Activated CD4-positive, alpha-beta memory T cell treated with anti-CD3 and anti-CD28 coated beads for 36 hours (primary cell): ENCODE data around the gene PES1. TPM values are rescaled to one million over a fixed set of nuclear protein-coding genes. Genes with fewer than 3 reads are reported as not detected.

Experiments used
- CTCF ChIA-PET: fragments of 350-600 bp; sonication (Branson Sonifier 250); formaldehyde crosslinking; loops from one replicate; lab custom pipeline; 2021; ENCODE audit warnings: antibody characterized with exemption, inconsistent platforms; lab: Charles Lee
- POLR2A ChIA-PET: fragments of 350-600 bp; sonication (Branson Sonifier 250); formaldehyde crosslinking; loops from one replicate; lab custom pipeline; 2021; ENCODE audit warnings: antibody characterized with exemption; lab: Charles Lee
- DNase-seq: peaks from one replicate; pipeline ENCODE4 v3.0.0-alpha.2; 2020
- H3K27ac Mint-ChIP-seq: one replicate; pipeline ENCODE4 v1.8.0; 2021; ENCODE audit warnings: mixed read lengths
- H3K27me3 Mint-ChIP-seq: one replicate; pipeline ENCODE4 v1.8.0; 2021; ENCODE audit warnings: mixed read lengths
- H3K36me3 Mint-ChIP-seq: one replicate; pipeline ENCODE4 v1.8.0; 2021; ENCODE audit warnings: mixed read lengths
- H3K4me1 Mint-ChIP-seq: one replicate; pipeline ENCODE4 v1.8.0; 2021; ENCODE audit warnings: low read depth, mixed read lengths
- H3K4me3 Mint-ChIP-seq: one replicate; pipeline ENCODE4 v1.8.0; 2021; ENCODE audit warnings: mild to moderate bottlenecking, mixed read lengths
- H3K9me3 Mint-ChIP-seq: one replicate; pipeline ENCODE4 v1.8.0; 2021; ENCODE audit warnings: mixed read lengths
- intact Hi-C: fragments of 100-400 bp; cut with micrococcal nuclease; formaldehyde crosslinking; loops from one replicate; pipeline ENCODE4 v1.15.1; 2023
- total RNA-seq, 2 experiments: library from RNA; stranded (reverse); gene quantifications; one replicate each; pipeline ENCODE4 v1.2.3, GENCODE V29; 2021

Gene PES1
- total RNA-seq, 2 experiments from 2014 or later: 99.3 to 99.6 TPM

DNA sequence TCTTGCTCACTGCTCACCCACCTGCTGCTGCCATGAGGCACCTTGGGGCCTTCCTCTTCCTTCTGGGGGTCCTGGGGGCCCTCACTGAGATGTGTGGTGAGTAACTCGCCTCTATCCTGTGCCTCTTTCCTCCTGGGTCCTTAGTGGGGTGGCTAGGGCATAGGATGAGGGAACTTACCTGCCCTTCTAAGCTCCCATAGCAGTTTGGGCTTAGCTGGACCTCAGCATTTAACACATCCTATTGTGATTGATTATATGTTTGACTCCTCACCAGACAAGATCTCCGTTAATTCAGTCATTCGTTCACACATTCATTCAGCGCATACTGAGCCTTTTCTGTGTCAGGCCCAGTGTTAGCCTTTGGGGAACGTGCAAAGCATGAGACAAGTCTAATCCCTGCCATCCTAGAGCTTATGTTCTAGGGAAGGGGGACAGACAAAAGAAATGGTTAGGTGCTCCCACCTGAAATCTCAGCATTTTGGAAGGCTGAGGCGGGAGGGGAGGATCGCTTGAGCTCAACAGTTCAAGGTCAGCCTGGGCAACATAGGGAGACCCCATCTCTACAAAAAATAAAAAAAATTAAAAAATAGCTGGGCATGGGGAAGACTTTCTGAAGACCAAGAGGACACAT lies 15.7 kb upstream of the PES1 start:
- H3K27ac Mint-ChIP-seq: peak overlapping the region; percentile 54

DNA sequence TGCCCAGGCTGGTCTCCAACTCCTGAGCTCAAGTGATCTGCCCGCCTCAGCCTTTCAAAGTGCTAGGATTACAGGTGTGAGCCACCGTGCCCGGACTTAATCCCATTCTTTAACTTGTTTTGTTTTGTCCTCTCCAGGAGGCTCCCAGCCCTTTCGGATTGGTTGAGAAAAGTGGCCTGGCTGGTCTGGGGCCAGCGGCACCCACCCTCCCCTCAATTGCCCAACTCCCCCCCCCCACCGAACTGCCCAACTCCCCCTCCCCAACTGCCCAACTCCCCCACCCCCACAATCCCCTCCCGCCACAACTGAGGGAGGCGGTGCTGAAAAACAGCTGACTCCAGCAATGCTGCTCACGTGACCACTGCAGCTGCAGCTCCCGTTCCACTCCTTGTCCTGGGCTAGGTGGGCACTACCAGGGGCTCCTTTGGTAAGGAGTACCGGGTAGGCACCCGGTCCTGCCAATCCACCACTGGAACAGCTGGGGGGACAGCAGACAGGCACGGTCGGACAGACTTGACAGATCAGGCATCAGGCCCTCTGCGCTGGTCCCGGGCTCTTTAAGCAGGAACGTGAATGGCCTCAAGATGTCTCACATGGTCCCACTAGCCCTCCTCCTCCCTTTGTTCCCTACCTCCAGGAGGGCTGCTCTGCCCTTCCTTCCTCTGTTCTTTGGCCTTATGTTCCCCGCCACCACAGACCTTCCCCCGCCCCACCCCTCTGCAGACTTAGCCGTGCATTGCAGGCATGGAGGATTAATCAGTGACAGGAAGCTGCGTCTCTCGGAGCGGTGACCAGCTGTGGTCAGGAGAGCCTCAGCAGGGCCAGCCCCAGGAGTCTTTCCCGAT lies 15.0 kb upstream of the PES1 start, which contains the start of gene TCN2:
TSS of gene TCN2 (plus strand) at position 720 of the 845 bp plus-strand sequence. CDS start 158 bp downstream, outside the sequence.
- H3K9me3 Mint-ChIP-seq: no peaks in the 10 kb centered on the region
- peak within 1 kb of the TSS; percentile 54 for H3K27ac Mint-ChIP-seq
- DNase-seq: peak; percentile 76

More for the DNA sequence above, 15.7 kb upstream of the PES1 start:
- H3K4me3 Mint-ChIP-seq: peak overlapping the region; percentile 74
- H3K4me1 Mint-ChIP-seq: peaks cover 33% of the 10 kb centered on the region
- DNase-seq: no peak
- ChIA-PET CTCF (interaction anchor here (1.2 to 4.5 kb wide), 4 partner anchors 14 to 312 kb away, joined by 5 to 33 read pairs (median 14); partner anchors contain the start of genes PES1 and SLC35E4), POLR2A (no interaction called here)
- H3K27me3 Mint-ChIP-seq: peaks cover 1% of the 10 kb centered on the region
- no peaks in the 10 kb centered on the region for H3K9me3 Mint-ChIP-seq
- intact Hi-C loops: loop anchor here (10.0 kb wide), 1 partner anchor 213 kb away; the partner anchor contains the start of gene SEC14L2
- no peaks in the 10 kb centered on the region for H3K36me3 Mint-ChIP-seq

DNA sequence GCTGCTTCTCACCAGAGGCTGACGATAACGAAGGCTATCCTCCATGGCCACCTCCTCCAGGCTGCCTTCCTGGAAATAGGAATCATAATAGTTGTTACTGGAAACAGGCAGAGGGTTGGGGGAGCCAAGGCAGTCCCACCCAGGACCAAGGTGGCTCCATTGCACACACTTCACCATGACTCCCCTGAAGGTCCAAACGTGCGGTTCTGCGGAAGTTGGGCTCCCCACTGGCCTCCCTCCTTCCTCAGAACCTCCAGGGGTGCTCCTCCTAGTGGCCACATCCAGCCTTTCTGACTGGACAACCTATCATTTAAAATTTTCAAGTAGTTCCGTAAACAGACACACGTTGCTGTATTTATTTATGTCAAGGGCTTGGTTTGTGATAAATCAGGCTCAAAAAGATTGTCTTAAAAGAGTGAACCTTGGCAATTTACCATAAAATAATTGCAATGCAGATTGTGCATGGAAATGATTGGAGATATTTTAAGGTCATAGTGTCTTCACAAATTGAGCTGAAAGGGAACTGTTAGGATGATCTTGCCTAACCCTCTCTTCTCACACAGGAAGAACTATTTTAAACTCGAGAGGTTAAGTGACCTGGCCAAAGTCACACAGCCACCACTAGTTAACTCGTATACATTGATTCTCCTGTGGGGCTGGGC lies 13.9 kb upstream of the PES1 start:
- Mint-ChIP-seq H3K36me3 (no peaks in the 10 kb centered on the region), H3K27me3 (peaks cover 1% of the 10 kb centered on the region), H3K4me1 (peaks cover 33% of the 10 kb centered on the region), H3K4me3 (no peak overlapping the region), H3K27ac (no peak overlapping the region), H3K9me3 (no peaks in the 10 kb centered on the region)
- intact Hi-C loops: loop anchor here (1.0 to 10.0 kb wide), 2 partner anchors 14 to 211 kb away; partner anchors contain the start of genes PES1 and SEC14L2
- peak; percentile 70 for DNase-seq
- ChIA-PET CTCF (interaction anchor here (0.7 to 4.5 kb wide), 6 partner anchors 9 to 64 kb away, joined by 3 to 33 read pairs (median 3); partner anchors contain the start of genes PES1 and SLC35E4), POLR2A (no interaction called here)

More for the DNA sequence above, 15.0 kb upstream of the PES1 start, which contains the start of gene TCN2:
- peak within 1 kb of the TSS; percentile 74 for H3K4me3 Mint-ChIP-seq
- H3K4me1 Mint-ChIP-seq: peaks cover 33% of the 10 kb centered on the region
- intact Hi-C loops: loop anchor here (10.0 kb wide), 1 partner anchor 212 kb away; the partner anchor contains the start of gene SEC14L2
- CTCF ChIA-PET: interaction anchor here (0.5 to 4.5 kb wide), 9 partner anchors 8 to 313 kb away, joined by 3 to 33 read pairs (median 3); partner anchors contain the start of genes PES1 and SLC35E4
- H3K27me3 Mint-ChIP-seq: peaks cover 1% of the 10 kb centered on the region
- POLR2A ChIA-PET: interaction anchor here (0.6 to 0.8 kb wide), 2 partner anchors 11 to 21 kb away, joined by 3 read pairs; no protein-coding TSS in a partner anchor
- H3K36me3 Mint-ChIP-seq: no peaks in the 10 kb centered on the region

DNA sequence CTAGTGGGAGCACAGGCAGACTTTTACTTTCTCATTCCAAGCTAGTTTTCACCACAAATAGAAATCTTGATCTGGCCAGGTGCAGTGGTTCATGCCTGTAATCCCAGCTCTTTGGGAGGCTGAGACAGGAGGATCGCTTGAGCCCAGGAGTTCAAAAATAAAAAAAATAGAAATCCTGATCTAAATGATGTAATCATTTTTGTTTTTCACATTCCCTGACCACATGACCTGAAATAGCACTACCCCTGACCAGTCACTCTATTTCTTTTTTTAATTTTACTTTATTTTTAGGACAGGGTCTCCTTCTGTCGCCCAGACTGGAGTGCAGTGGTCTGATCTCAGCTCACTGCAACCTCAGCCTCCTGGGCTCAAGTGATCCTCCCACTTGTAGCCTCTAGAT lies 13.0 kb upstream of the PES1 start:
- DNase-seq: no peak
- Mint-ChIP-seq H3K27ac (no peak overlapping the region), H3K27me3 (peaks cover 1% of the 10 kb centered on the region), H3K4me3 (no peak overlapping the region), H3K4me1 (peaks cover 30% of the 10 kb centered on the region), H3K9me3 (no peaks in the 10 kb centered on the region), H3K36me3 (no peaks in the 10 kb centered on the region)
- ChIA-PET POLR2A (interaction anchor here (0.7 kb wide), 1 partner anchor 255 kb away, joined by 6 read pairs; no protein-coding TSS in a partner anchor), CTCF (interaction anchor here (0.6 to 4.5 kb wide), 4 partner anchors 11 to 158 kb away, joined by 3 to 33 read pairs (median 3); partner anchors contain the start of gene PES1)
- intact Hi-C loops: loop anchor here (1.0 to 10.0 kb wide), 2 partner anchors 13 to 210 kb away; partner anchors contain the start of genes PES1 and SEC14L2

DNA sequence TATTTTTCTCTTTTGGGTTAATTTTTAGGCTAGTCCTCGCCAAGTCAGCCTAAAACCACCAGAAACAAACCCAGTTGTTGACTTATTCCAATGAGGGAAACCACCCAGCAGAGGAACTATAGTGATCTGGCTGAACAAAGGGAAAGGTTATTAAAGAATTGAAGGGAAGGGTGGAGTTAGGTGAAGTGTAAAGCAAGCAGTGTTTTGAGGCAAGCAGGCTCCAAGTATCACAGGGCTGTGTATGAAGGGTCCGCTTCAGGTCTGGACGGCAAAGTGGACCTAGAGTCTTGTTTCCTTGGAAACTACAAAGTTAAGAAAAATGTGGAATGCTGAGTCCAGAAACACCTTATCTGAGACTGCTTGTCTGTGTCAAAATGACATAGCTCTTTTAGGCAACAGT lies 12.1 kb upstream of the PES1 start:
- ChIA-PET CTCF (no interaction called here), POLR2A (no interaction called here)
- peaks cover 21% of the 10 kb centered on the region for H3K4me1 Mint-ChIP-seq
- H3K9me3 Mint-ChIP-seq: no peaks in the 10 kb centered on the region
- no peak overlapping the region for H3K4me3 Mint-ChIP-seq
- intact Hi-C loops: loop anchor here (10.0 kb wide), 1 partner anchor 209 kb away; the partner anchor contains the start of gene SEC14L2
- peaks cover 1% of the 10 kb centered on the region for H3K27me3 Mint-ChIP-seq
- no peaks in the 10 kb centered on the region for H3K36me3 Mint-ChIP-seq
- DNase-seq: no peak
- no peak overlapping the region for H3K27ac Mint-ChIP-seq

DNA sequence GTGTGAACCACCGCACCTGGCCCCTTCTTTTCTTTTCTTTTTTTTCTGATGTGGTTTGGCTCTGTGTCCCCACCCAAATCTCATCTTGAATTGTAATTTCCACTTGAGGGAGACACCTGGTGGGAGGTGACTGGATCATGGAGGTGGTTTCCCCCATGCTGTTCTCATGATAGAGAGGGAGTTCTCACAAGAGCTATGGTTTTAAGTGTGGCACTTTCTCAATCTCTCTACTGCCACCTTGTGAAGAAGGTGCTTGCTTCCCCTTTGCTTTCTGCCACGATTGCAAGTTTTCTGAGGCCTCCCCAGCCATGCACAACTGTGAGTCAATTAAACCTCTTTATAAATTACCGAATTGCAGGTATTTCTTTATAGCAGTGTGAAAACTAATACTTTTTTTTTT lies 10.3 kb upstream of the PES1 start:
- peak; percentile 18 for DNase-seq
- no peak overlapping the region for H3K4me3 Mint-ChIP-seq
- H3K4me1 Mint-ChIP-seq: peaks cover 14% of the 10 kb centered on the region
- H3K9me3 Mint-ChIP-seq: no peaks in the 10 kb centered on the region
- H3K27ac Mint-ChIP-seq: no peak overlapping the region
- intact Hi-C loops: loop anchor here (10.0 kb wide), 1 partner anchor 207 kb away; the partner anchor contains the start of gene SEC14L2
- ChIA-PET POLR2A (interaction anchor here (0.6 to 1.8 kb wide), 2 partner anchors 10 to 144 kb away, joined by 4 read pairs; partner anchors contain the start of gene PES1), CTCF (interaction anchor here (0.6 to 1.9 kb wide), 13 partner anchors 9 to 212 kb away, joined by 3 to 7 read pairs (median 4); partner anchors contain the start of genes DUSP18 and PES1)
- no peaks in the 10 kb centered on the region for H3K36me3 Mint-ChIP-seq
- no peaks in the 10 kb centered on the region for H3K27me3 Mint-ChIP-seq

DNA sequence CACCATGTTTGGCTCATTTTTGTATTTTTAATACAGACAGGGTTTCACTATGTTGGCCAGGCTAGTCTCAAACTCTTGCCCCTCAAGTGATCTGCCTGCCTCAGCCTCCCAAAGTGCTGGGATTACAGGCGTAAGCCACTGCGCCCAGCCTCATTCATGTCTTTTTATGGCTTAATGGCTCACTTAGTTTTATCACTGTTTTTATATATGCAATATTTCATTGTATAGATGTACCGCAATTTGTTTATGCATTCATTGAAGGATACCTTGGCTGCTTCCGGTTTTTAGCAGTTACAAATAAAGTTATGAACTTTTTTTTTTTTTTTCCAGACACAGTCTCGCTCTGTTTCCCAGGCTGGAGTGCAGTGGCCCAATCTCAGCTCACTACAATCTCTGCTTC lies 9.8 kb upstream of the PES1 start:
- POLR2A ChIA-PET: interaction anchor here (0.6 to 1.8 kb wide), 2 partner anchors 9 to 144 kb away, joined by 4 read pairs; partner anchors contain the start of gene PES1
- Mint-ChIP-seq H3K9me3 (no peaks in the 10 kb centered on the region), H3K4me3 (no peak overlapping the region), H3K27me3 (no peaks in the 10 kb centered on the region), H3K4me1 (peaks cover 9% of the 10 kb centered on the region), H3K36me3 (no peaks in the 10 kb centered on the region), H3K27ac (no peak overlapping the region)
- CTCF ChIA-PET: interaction anchor here (0.6 to 1.9 kb wide), 12 partner anchors 9 to 211 kb away, joined by 3 to 7 read pairs (median 4); partner anchors contain the start of genes DUSP18 and PES1
- no peak for DNase-seq
- intact Hi-C loops: loop anchor here (10.0 kb wide), 1 partner anchor 207 kb away; the partner anchor contains the start of gene SEC14L2

DNA sequence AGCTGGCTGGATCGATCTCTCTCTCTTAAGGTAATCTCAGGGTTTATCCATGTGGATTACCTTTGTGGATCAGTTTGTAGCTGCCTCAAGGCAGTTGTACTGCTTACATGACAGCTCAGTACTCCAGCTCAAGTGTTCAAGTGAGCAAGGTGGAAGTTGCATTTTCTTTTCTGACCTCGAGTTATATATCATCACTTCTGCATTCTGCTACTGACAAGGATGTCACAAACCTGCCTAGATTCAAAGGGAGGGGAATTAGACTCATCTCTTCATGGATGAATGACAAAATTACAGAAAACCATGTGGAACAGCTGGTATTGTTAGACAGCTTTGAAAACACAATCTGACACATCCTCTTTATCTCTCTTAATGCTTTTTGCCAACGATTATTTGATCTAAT lies 9.2 kb upstream of the PES1 start:
- H3K27ac Mint-ChIP-seq: no peak overlapping the region
- H3K4me1 Mint-ChIP-seq: peaks cover 5% of the 10 kb centered on the region
- no peaks in the 10 kb centered on the region for H3K9me3 Mint-ChIP-seq
- H3K27me3 Mint-ChIP-seq: no peaks in the 10 kb centered on the region
- ChIA-PET CTCF (interaction anchor here (1.3 to 1.9 kb wide), 2 partner anchors 8 to 210 kb away, joined by 4 to 7 read pairs; no protein-coding TSS in a partner anchor), POLR2A (interaction anchor here (0.6 kb wide), 1 partner anchor 173 kb away, joined by 3 read pairs; no protein-coding TSS in a partner anchor)
- H3K4me3 Mint-ChIP-seq: no peak overlapping the region
- no peaks in the 10 kb centered on the region for H3K36me3 Mint-ChIP-seq
- intact Hi-C loops: loop anchor here (10.0 kb wide), 1 partner anchor 206 kb away; the partner anchor contains the start of gene SEC14L2
- no peak for DNase-seq

DNA sequence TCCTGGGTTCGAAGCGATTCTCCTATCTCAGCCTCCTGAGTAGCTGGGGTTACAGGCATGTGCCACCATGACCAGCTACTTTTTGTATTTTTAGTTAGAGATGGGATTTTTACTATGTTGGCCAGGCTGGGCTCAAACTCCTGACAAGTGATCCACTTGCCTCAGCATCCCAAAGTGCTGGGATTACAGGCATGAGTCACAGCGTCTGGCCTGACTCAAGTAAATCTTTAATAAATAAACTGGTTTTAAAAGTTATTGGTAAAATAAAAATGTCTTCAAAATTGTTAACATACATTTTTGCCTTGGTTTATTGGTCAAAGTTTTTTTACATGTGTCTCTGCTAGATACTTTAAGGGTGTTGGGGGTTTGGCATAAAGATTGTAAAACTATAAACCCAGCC lies 7.3 kb upstream of the PES1 start:
- intact Hi-C loops: no loop called here
- no peaks in the 10 kb centered on the region for H3K4me1 Mint-ChIP-seq

DNA sequence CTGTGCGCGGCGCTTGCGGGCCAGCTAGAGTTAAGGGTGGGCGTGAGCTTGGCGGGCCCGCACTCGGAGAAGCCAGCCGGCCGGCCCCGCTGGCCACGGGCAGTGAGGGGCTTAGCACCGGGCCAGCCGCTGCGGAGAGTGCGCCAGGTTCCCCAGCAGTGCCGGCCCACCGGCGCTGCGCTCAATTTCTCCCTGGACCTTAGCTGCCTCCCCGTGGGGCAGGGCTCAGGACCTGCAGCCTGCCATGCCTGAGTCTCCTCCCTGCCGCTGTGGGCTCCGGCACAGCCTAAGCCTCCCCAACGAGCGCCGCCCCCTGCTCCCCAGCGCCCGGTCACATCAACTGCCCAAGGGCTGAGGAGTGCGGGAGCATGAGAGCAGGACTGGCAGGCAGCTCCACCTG lies 5.2 kb upstream of the PES1 start:
- ChIA-PET CTCF (no interaction called here), POLR2A (no interaction called here)
- no peak for DNase-seq
- Mint-ChIP-seq H3K4me1 (no peaks in the 10 kb centered on the region), H3K36me3 (no peaks in the 10 kb centered on the region), H3K27ac (no peak overlapping the region), H3K27me3 (peaks cover 7% of the 10 kb centered on the region), H3K9me3 (no peaks in the 10 kb centered on the region), H3K4me3 (no peak overlapping the region)
- intact Hi-C loops: no loop called here

More for the DNA sequence above, 7.3 kb upstream of the PES1 start:
- no peak for DNase-seq
- Mint-ChIP-seq H3K27ac (no peak overlapping the region), H3K9me3 (no peaks in the 10 kb centered on the region), H3K27me3 (no peaks in the 10 kb centered on the region), H3K4me3 (no peak overlapping the region), H3K36me3 (no peaks in the 10 kb centered on the region)
- POLR2A ChIA-PET: no interaction called here
- CTCF ChIA-PET: no interaction called here
